IPS-NIHi7 (cell line): ENCODE data around the gene HOXA7.

Experiments used
- DNase-seq: peaks from one replicate; pipeline ENCODE4 v3.0.0; 2012; ENCODE audit warnings: mixed read lengths; ENCODE audit errors: extremely low spot score

The HOXA7 gene

DNA sequence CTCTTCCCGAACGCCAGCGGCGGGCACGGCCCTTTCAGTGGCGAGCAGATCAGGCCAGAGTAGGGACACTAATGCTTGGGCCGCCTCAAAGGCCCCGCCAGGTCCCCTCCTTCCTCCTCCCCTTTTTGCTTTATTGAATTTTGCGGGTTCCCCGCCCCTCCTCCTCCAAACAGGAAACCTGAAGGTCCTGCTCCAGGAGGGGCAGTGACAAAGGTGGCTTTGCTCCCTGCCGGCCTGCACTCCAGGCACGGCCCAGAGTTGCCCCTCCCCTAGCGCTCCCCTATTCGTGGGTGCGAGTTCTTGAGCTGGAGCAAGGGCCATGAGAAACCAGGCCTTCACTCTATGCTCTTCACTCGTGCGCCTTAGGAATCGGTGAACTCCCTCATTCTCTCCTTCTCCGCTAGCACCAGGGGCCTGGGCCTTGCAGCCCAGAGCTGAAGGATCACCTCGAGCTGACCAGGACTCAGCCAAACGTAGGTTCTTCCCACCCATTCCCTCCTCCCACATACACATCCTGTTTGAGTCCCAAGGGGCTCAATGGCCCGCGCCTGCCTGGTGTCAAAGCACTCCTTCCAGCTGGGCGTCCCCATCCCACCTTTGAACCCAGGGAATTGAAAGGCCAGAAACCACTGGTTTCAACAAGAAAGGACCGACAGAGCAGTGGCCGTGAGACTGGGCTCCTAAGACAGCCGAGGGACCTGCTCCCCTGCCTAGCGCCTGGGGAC, 8.3 kb downstream of the HOXA7 start:
- DNase-seq = no peak

DNA sequence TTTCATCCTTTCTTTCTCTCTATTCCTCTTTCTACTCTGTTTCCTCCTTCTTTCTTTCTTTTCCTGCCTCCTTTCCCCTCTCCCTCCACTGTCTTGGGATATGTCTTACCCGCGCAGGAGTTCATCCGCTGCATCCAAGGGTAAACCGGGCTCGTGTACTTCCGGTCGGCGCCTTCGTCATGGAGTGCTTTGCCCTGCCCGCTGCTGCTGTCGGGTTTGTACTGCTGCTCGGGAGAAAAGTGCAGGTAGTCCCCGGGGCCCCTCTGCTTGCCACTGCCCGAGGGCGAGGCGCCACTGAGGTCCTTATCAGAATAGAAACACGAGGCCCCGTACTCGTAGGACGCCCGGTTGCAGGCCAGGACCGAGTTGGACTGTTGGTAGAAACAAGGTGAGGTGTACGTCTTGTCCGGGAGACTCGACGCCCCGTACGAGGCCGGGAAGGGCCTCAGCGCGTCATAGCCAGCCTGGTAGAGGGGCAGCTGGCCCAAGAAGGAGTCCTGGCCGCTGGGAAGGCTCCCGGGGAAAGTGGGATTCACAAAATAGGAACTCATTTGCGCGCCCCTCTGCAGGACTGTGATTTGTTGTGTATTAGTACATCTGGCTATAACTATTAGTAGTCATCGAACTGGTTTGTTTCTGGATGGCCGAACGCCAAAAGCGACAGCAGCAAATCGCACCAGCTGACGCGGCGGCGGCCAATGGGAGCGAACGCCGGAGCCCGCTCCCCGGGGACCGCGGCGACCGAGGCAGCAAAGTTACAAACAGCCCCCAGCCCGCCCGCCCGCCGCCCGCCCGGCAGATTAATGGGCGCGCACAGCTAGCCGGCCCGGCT, 9.1 kb downstream of the HOXA7 start, which contains the start of gene HOXA6:
Gene HOXA6 (minus strand): TSS at position 576 of the 832 bp plus-strand sequence. CDS start 25 bp downstream, at position 551.
- DNase-seq = no peak

GRCh38 chr7:27146491-27147198, 9.8 kb downstream of the HOXA7 start:
- DNase-seq = no peak

DNA sequence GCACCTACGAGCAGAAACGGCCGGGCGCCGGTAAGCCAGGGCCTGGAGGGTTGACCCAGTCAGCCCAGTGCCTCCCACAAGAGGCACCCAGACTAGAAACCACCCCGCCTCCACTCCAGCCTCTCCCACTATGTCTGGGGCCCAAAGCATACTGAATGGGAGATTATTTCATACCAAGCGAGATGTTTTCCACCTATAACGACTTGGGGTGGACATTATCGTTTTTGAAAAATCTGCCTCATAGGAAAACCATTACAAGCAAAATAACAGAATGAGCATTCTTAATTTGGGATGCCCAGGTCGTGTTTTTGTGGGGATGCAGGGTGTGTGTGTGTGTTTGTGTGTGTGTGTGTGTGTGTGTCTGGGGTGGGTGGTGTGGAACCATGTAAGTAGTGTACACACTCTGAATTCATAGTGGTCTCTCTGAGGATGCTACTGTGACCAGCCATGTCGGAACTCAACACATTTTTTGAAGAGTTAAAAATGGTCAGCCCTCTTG, 10.5 kb downstream of the HOXA7 start:
- DNase-seq = no peak

DNA sequence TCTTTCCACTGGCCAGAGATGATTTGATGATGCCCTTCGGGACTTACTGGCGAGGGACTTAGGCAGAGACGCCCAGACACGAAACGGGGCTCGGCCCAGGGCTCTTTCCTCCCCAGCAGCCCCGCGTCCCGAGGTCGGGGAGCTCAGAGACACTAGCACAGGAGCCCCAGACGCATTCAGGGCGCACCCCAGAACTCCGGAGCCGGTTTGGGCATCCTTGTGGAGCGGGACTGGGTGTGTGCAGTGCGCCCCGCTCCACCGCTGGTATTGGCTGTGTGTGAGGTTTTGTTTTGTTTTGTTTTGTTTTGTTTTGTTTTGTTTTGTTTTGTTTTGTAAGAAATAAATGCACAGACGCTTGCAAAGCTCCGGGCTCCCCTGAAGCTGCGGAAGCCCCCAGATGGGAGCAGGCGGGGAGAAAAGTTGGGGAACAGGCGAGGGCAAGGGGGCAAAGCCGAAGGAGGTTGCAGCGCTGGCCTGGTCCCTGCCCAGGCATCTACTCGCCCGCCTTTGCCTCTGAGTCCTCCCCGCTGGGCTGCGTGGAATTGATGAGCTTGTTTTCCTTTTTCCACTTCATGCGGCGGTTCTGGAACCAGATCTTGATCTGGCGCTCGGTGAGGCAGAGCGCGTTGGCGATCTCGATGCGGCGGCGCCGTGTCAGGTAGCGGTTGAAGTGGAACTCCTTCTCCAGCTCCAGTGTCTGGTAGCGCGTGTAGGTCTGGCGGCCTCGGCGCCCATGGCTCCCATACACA, 11.1 kb downstream of the HOXA7 start:
- no peak for DNase-seq

- DNase-seq = no peak
Observed at GRCh38 chr7:27144781-27145164, 11.7 kb downstream of the HOXA7 start.

- DNase-seq = no peak
Observed at GRCh38 chr7:27143950-27144780, 12.3 kb downstream of the HOXA7 start.

DNA sequence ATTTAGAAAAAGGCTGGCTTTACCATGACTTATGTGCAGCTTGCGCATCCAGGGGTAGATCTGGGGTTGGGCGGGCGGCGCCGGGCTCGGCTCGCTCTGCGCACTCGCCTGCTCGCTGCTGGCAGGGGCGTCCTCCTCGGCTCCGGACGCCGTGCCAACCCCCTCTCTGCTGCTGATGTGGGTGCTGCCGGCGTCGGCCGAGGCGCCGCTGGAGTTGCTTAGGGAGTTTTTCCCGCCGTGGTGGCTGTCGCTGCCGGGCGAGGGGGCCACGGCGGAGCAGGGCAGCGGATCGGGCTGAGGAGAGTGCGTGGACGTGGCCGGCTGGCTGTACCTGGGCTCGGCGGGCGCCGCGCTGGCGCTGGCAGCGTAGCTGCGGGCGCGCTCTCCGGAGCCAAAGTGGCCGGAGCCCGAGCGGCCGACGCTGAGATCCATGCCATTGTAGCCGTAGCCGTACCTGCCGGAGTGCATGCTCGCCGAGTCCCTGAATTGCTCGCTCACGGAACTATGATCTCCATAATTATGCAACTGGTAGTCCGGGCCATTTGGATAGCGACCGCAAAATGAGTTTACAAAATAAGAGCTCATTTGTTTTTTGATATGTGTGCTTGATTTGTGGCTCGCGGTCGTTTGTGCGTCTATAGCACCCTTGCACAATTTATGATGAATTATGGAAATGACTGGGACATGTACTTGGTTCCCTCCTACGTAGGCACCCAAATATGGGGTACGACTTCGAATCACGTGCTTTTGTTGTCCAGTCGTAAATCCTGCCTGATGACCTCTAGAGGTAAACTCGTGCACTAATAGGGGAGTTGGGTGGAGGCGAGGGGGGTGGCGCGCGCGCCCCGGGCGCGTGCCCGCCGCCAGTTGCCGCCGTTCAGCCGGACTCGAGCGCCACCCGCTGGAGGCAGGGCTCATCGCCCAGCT, 13.2 kb downstream of the HOXA7 start, which contains the start of gene HOXA5:
Gene HOXA5 (minus strand): TSS at position 659 of the 927 bp plus-strand sequence. CDS start 74 bp downstream, at position 585.
- peak; percentile 87 for DNase-seq

DNA sequence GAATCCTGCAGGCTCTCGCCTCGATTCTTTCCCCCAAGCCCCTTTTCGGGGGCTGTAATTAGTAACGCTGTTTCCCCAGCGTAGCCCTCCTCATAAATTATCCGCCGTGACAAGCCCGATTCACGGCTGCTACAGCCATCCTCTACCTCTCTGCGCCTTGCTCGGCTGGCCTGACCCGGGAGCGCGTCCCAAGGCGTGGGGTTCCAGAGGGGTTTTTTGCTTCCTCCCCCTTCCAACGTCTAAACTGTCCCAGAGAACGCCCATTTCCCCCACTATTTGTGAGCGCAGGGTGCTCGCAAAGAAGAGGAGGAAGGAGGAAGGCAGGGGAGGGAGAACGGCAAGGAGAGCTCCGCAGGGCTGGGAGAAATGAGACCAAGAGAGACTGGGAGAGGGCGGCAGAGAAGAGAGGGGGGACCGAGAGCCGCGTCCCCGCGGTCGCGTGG, 13.9 kb downstream of the HOXA7 start:
- DNase-seq = no peak

- no peak for DNase-seq
Observed at GRCh38 chr7:27141923-27142579, 14.4 kb downstream of the HOXA7 start.

DNA sequence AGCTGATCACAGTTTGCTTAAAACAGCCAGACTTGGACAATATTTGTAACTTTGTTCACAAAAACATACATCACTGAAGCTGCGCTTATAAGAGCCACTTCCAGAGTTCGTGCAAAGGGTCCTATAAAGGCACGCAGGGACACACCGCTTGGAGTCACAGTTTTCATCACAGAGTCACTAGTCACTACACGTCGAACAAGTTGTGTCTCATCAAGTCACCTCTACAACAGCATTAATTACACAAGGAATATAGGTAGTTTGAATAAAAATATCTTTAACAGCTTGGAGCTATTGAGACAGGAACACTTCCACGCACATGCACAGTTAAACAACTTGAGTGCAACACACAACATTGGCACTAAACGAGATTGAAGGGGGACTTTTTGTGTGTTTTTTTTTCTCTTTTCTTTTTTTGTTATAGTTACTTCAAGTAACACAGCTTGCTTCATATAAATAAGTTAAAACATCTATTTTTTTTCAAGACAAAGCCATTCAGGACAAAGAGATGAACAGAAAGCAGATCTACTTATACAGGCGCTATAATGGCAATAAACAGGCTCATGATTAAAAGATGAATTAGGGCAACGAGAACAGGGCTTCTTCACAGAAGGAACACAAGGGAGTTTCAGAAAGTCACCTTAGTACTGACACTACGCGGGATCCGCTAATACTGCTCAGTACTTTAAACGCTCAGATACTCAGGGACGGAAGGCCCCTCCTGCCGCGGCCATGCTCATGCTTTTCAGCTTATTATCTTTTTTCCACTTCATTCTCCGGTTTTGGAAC, 15.1 kb downstream of the HOXA7 start:
- no peak for DNase-seq

DNA sequence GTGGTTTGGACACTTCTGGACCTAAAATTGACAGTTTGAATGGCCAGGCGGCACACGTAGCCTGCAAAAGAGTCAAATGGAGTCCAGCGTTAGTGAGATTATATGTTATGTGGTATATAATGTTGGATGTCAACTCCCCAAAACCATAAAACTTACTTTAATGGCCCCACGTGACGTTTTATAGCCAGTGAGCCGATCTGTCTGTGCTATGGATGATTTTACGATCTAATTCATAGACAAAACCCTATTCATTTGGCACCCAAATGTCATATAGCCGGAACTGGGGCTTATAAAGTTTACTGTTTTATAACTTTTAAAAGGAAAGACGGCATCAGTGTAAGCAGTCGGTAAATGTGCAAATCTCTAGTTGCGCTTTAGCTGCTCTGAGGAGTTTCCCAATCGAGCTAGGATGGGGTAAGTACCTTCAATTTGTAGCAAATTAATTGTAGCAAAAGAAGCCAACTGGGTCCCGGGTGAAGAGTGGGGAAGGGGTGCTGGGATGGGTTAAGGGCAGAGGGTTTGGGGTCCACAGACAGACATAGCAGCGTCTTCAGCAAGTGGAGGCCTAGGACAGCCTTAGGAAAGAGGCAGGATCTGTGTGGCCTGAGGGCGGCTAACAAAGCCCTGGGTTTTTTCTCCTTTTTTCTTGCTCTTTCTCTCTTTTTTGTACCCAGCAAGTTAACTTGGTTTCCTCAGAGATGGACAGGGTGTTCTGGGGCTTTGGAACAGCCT, 16.2 kb downstream of the HOXA7 start:
- DNase-seq = no peak

DNA sequence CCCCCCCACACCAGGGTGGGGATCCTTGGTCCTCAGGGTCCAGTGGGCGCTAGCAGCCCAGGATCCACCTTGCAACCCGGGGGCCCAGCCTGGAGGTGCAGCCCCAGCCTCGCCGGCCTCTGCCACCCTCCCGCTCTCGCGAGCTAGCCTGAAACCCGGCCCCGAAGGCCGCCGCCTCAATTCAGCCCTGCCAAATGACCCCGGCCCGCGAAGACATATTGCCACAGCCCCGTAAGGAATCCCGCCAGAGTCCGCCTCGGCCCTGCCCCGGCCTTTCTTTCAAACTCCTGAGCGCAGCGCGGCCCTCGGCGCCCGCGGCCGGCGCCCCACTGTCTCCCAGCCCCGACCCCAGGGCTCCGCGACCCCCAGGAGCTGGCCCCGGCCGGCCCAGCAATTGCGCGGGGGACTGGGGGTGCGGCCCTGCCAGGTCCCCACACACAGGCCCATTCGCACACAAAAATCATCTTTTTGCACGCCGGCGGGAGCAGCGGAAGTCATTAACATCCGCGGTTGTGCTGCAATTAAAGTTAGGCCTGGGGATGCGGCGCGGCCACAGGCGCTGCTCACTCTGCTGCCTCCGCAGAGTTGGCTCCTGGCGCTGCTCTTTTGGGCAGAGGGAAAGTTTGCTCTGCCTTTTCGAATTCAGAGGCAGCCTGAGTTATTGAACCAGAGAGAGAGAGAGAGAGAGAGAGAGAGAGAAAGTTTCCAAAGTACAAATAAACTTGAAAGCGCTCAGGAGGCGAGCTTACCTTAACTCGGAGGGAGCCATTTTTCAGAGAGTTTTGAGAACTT, 16.9 kb downstream of the HOXA7 start:
- no peak for DNase-seq

DNA sequence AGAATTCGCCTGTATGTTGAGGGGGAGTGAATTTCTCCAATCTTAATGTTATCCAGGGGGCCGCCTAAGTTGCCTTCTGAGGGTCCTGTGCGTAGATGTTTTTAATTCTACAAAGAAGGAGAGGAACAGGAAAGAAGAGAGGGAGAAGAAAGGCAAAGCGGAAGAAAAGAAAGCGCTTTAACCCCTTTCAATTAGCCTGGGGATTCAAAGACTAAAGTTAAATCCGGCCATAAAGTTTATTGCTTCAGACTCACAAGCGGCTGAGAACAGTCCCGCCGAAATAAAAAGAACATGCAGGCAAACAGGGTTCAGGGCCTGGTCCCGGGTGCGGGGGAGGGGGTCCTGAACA, 17.5 kb downstream of the HOXA7 start:
- no peak for DNase-seq

DNA sequence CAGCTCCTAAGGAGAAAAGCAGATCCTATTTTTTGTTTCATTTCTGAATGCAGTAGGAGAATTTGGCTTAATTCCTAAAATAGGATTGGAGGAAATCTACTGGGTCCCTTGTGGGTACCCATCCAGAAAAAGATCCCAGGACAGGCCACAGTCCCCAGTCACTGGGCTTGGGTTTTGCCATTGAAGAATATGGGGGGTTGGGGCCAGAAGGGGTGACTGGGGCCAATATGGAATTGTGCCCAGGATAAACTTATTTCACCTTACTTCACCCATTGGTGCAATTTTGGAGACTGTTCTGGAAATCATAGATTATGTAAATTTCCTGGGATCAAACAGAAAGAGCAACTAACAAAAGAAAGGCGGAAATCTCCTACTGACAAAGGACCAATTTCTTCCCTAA, 18.0 kb downstream of the HOXA7 start:
- DNase-seq = no peak

DNA sequence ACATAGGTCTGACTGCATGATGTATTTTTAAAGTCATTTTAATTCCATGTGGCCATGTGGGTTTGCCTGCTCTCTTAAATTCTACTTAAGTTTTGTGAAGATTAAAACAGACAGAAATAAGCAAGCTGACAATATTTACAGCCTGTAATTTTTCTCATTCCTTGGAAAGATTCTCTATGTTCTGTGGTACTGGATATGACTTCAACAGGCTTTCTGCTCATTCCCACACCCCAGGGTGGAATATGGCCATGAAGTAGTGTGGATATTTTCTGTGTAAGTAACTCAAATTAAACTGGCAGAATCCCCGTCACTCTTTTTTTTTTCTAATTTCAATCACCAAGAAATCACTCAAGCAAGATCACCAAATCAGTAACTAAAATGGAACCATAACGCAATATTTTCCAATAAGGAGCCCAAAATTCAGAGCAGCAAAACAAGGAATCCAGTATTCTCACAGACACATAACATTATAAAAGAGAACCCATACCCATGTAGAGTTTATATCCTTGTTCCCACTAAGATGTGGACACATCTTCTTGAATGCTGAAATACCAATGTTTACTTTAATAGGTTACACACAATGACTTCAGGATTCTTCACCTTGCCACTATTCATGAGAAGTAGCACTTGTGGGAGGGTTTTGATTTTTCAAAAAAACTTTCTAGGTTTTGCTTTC, 18.7 kb downstream of the HOXA7 start:
- DNase-seq = no peak
